ENCODE results near the gene ARMH3. TPM values are rescaled to one million over a fixed set of nuclear protein-coding genes. Genes with fewer than 3 reads are reported as not detected.

Gene ARMH3
- 10 to 100 TPM; 18.4 to 27.4 (median 22.4) TPM for total RNA-seq

DNA sequence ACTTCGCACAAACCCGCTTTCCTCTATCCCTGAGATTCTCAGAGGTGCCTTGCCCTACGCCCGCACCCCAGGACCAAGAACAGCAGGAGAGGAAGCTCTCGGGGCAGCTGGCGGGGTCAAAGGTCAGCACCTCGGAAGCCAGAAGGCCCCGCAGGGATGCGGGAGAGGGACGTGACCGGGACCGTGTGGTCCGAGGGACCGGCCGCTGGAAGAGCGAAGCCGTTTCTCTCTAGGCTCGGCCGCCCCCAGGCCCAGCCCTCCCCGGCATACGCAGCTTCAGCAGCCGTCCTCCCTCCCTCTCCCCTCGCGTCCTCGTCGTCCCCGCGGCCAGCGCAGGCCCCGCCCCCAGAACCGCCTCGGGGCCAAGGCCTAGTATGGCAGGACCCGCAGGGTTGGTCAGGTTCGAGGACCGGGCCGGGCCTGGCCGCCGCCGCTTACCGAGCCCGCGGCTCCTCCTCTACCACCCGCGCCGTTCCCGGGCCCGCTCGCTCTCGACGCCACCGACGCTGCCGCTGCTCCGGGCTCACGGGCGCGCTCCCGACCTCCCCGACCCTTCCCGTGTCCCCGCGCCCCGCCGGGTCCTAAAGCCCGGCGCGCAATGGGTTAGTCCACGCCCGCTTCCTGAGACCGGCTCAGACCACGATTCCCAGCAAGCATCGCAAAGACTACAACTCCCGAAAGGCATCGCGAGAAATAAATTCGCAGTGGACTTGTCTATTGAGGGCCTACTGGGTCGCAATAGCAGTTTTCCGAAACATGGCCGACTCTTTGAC lies at the start of gene ARMH3:
Gene ARMH3 (minus strand): TSS at position 527 of the 773 bp plus-strand sequence. CDS start 16,059 bp downstream, outside the sequence.
- H3K9me3 ChIP-seq = no peaks in the 10 kb centered on the region
- no peaks in the 10 kb centered on the region for H3K27me3 ChIP-seq
- TF ChIP-seq POLR2A (IDR thresholded peaks at IDR 0.05) = peak; percentile 20
- TF ChIP-seq POLR2AphosphoS5 (IDR thresholded peaks at IDR 0.05) = peak; percentile 73 to 82 (median 81)
- TF ChIP-seq, protein P1, sequence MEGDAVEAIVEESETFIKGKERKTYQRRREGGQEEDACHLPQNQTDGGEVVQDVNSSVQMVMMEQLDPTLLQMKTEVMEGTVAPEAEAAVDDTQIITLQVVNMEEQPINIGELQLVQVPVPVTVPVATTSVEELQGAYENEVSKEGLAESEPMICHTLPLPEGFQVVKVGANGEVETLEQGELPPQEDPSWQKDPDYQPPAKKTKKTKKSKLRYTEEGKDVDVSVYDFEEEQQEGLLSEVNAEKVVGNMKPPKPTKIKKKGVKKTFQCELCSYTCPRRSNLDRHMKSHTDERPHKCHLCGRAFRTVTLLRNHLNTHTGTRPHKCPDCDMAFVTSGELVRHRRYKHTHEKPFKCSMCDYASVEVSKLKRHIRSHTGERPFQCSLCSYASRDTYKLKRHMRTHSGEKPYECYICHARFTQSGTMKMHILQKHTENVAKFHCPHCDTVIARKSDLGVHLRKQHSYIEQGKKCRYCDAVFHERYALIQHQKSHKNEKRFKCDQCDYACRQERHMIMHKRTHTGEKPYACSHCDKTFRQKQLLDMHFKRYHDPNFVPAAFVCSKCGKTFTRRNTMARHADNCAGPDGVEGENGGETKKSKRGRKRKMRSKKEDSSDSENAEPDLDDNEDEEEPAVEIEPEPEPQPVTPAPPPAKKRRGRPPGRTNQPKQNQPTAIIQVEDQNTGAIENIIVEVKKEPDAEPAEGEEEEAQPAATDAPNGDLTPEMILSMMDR (IDR thresholded peaks at IDR 0.05) = peak in 1 of 3 donors; percentile 23
- peak; percentile 85 for DNase-seq (ENCODE audit: low spot score in 2 of 2)
- H3K36me3 ChIP-seq = no peaks in the 10 kb centered on the region
- peak within 1 kb of the TSS; percentile 67 to 92 (median 75) for H3K4me3 ChIP-seq
- H3K4me1 ChIP-seq = peaks cover 0 to 7% of the 10 kb centered on the region in 2 donors
- H3K27ac ChIP-seq = peak within 1 kb of the TSS; percentile 90 to 97
- intact Hi-C loops (cut with DNase I; ENCODE audit: low total_unique reads) = no loop called here

DNA sequence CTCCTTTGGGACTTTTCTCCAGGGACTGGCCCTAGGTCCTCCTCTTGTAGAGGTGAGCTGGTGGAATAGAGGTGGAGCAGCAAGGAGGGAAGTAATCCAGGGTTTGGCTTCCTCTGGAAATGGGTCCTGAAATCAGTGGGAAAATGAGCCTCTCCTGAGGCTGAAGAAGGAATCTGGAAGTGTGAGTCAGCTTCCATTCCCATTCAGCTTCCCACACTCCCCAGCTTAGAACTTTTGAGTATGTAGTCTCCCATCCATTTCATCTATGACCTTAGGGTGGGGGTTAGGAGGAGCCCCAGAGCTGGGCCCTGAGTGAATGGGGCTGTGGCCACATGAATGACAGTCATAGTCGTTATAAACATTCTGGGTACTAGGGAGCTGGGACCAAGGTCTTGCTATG lies 46.4 kb upstream of the ARMH3 start:
- DNase-seq (ENCODE audit: low spot score in 2 of 2) = no peak
- TF ChIP-seq POLR2AphosphoS5 (IDR thresholded peaks at IDR 0.05) = no peak
- no peak for TF ChIP-seq POLR2A (IDR thresholded peaks at IDR 0.05)
- TF ChIP-seq, protein P1 (IDR thresholded peaks at IDR 0.05) = no peak
- no peak overlapping the region for H3K27ac ChIP-seq
- no peaks in the 10 kb centered on the region for H3K4me1 ChIP-seq
- no peak overlapping the region for H3K4me3 ChIP-seq
- intact Hi-C loops (cut with DNase I; ENCODE audit: low total_unique reads) = no loop called here
- no peaks in the 10 kb centered on the region for H3K36me3 ChIP-seq
- no peaks in the 10 kb centered on the region for H3K27me3 ChIP-seq
- no peaks in the 10 kb centered on the region for H3K9me3 ChIP-seq

DNA sequence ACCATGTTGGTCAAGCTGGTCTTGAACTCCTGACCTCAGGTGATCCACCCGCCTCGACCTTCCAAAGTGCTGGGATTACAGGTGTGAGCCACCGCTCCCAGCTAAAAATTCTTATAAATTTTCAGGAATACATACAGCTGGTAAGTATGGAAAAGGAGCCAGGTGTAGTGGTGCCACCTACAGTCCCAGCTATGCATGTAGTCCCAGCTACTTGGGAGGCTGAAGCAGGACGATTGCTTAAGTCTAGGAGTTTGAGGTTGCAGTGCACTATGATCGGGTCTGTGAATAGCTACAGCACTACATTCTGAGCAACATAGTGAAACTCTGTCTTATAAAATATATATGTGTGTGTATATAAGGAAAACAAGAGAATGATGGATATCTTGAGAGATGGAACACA lies 45.2 kb upstream of the ARMH3 start:
- TF ChIP-seq POLR2A (IDR thresholded peaks at IDR 0.05) = no peak
- TF ChIP-seq POLR2AphosphoS5 (IDR thresholded peaks at IDR 0.05) = no peak
- TF ChIP-seq, protein P1 (IDR thresholded peaks at IDR 0.05) = no peak
- no peaks in the 10 kb centered on the region for H3K4me1 ChIP-seq
- no peaks in the 10 kb centered on the region for H3K9me3 ChIP-seq
- intact Hi-C loops (cut with DNase I; ENCODE audit: low total_unique reads) = no loop called here
- no peak overlapping the region for H3K27ac ChIP-seq
- no peaks in the 10 kb centered on the region for H3K27me3 ChIP-seq
- H3K36me3 ChIP-seq = no peaks in the 10 kb centered on the region
- DNase-seq (ENCODE audit: low spot score in 2 of 2) = no peak
- H3K4me3 ChIP-seq = no peak overlapping the region

- Histone ChIP-seq H3K36me3 (no peaks in the 10 kb centered on the region), H3K27me3 (no peaks in the 10 kb centered on the region), H3K4me3 (no peak overlapping the region), H3K9me3 (no peaks in the 10 kb centered on the region), H3K27ac (no peak overlapping the region), H3K4me1 (no peaks in the 10 kb centered on the region)
- intact Hi-C loops (cut with DNase I; ENCODE audit: low total_unique reads) = no loop called here
- no peak for DNase-seq (ENCODE audit: low spot score in 2 of 2)
- TF ChIP-seq POLR2A (IDR thresholded peaks at IDR 0.05) (no peak), POLR2AphosphoS5 (IDR thresholded peaks at IDR 0.05) (no peak)
- TF ChIP-seq, protein P1 (IDR thresholded peaks at IDR 0.05) = no peak
Measured at GRCh38 chr10:102096449-102096848, 40.5 kb upstream of the ARMH3 start.

DNA sequence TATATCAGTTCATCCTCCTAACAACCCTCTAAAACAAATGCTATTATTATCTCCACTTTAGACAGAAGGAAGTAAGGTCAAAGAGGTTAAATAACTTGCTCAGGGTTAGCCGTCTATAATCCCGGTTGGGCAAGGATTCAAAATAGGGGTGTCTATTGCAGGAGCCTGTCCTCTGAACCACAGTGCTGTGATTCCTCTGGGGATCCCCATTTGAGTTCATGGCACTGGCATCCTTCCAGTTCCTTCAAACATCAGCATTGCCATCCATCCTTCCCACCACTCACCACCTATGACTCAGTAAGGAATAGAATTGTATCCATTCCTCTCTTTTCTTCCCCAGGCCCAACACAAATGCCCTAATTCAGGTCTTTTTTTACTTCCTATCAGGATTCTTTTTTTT lies 34.8 kb upstream of the ARMH3 start:
- DNase-seq (ENCODE audit: low spot score in 2 of 2) = no peak
- Histone ChIP-seq H3K4me3 (no peak overlapping the region), H3K27ac (no peak overlapping the region), H3K4me1 (no peaks in the 10 kb centered on the region), H3K9me3 (no peaks in the 10 kb centered on the region), H3K36me3 (no peaks in the 10 kb centered on the region), H3K27me3 (no peaks in the 10 kb centered on the region)
- intact Hi-C loops (cut with DNase I; ENCODE audit: low total_unique reads) = no loop called here
- TF ChIP-seq POLR2AphosphoS5 (IDR thresholded peaks at IDR 0.05) (no peak), POLR2A (IDR thresholded peaks at IDR 0.05) (no peak)
- TF ChIP-seq, protein P1 (IDR thresholded peaks at IDR 0.05) = no peak

Measured in breast epithelium (tissue), 4 donors.